ENCODE results near the gene RAB19.

DNA sequence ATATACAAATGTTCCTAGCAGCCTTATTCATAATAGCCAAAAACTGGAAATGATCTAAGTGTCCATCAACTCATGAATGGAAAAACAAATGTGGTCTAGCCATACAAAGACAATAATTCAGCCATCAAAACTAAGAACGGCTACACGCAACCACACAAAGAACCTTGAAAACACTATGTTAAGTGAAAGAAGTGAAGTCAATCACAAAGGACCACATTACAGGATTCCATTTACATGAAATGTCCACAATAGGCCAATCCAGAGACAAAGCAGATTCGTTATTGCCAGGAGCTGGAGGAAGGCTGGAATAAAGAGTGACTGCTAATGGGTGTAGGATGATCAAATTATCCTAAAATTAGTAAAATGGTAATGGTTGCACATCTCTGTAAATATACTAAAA lies 54.3 kb downstream of the RAB19 start:
- no peak for TF ChIP-seq ZZZ3 (CRISPR knock-in tag; IDR thresholded peaks at IDR 0.05; ENCODE audit: borderline replicate concordance)
- TF ChIP-seq TBP (CRISPR knock-in tag; IDR thresholded peaks at IDR 0.05), result no peak
- TF ChIP-seq ZBTB8A (CRISPR knock-in tag; IDR thresholded peaks at IDR 0.05; ENCODE audit: borderline replicate concordance, low read depth), result no peak
- no peak for TF ChIP-seq TBX2 (CRISPR knock-in tag; IDR thresholded peaks at IDR 0.05; ENCODE audit: borderline replicate concordance)
- TF ChIP-seq UBTF (CRISPR knock-in tag; IDR thresholded peaks at IDR 0.05), result no peak

All from HepG2 (cell line).